ENCODE results near the gene IL6ST.

IL6ST gene

DNA sequence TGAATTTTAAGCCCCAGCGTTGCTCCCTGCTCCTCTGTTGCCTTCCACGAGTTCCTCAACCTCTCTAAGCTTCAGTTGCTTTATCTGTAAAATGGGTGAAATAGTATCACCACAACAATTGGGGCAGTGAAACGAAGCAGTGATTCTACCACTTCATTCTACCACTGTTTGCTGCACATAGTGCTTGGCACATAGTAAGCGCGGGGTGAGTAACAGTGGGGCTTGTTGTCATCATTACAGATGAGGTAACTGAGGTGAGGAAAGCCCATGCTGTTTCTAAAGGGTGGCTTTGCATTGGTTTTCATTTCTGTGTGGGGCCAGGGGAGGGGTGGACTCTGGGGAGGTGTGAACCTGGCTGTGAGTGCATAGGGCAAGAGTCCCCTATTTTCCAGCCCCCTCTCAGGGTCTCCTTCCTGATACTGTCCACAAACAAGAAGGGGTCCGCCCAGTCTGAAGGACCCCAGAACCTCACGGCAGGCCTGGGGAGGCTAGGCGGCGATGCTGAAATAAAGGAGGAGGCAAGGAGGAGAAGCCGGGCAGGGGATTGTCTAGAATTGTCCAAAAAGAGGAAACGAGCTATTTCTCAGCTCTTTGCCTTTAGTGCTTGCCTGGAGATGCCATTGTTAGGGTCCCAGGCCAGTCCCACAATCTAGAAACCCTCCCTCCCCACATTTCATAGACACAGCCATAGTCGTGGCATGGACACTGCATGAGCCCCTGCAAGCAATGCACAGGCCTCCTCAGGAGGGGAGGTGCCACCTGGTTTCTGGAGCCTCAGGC, 65.6 kb downstream of the IL6ST start (continued):
- TF ChIP-seq ZNF341 (tag by site-specific recombination; IDR thresholded peaks at IDR 0.05; ENCODE audit: low read depth) (no peak), GLIS1 (tag by site-specific recombination; IDR thresholded peaks at IDR 0.05) (no peak), ZNF416 (tag by site-specific recombination; IDR thresholded peaks at IDR 0.05) (no peak)
- TF ChIP-seq, protein P1, sequence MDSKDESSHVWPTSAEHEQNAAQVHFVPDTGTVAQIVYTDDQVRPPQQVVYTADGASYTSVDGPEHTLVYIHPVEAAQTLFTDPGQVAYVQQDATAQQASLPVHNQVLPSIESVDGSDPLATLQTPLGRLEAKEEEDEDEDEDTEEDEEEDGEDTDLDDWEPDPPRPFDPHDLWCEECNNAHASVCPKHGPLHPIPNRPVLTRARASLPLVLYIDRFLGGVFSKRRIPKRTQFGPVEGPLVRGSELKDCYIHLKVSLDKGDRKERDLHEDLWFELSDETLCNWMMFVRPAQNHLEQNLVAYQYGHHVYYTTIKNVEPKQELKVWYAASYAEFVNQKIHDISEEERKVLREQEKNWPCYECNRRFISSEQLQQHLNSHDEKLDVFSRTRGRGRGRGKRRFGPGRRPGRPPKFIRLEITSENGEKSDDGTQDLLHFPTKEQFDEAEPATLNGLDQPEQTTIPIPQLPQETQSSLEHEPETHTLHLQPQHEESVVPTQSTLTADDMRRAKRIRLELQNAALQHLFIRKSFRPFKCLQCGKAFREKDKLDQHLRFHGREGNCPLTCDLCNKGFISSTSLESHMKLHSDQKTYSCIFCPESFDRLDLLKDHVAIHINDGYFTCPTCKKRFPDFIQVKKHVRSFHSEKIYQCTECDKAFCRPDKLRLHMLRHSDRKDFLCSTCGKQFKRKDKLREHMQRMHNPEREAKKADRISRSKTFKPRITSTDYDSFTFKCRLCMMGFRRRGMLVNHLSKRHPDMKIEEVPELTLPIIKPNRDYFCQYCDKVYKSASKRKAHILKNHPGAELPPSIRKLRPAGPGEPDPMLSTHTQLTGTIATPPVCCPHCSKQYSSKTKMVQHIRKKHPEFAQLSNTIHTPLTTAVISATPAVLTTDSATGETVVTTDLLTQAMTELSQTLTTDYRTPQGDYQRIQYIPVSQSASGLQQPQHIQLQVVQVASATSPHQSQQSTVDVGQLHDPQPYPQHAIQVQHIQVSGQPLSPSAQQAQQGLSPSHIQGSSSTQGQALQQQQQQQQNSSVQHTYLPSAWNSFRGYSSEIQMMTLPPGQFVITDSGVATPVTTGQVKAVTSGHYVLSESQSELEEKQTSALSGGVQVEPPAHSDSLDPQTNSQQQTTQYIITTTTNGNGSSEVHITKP (tag by site-specific recombination; IDR thresholded peaks at IDR 0.05): no peak

DNA sequence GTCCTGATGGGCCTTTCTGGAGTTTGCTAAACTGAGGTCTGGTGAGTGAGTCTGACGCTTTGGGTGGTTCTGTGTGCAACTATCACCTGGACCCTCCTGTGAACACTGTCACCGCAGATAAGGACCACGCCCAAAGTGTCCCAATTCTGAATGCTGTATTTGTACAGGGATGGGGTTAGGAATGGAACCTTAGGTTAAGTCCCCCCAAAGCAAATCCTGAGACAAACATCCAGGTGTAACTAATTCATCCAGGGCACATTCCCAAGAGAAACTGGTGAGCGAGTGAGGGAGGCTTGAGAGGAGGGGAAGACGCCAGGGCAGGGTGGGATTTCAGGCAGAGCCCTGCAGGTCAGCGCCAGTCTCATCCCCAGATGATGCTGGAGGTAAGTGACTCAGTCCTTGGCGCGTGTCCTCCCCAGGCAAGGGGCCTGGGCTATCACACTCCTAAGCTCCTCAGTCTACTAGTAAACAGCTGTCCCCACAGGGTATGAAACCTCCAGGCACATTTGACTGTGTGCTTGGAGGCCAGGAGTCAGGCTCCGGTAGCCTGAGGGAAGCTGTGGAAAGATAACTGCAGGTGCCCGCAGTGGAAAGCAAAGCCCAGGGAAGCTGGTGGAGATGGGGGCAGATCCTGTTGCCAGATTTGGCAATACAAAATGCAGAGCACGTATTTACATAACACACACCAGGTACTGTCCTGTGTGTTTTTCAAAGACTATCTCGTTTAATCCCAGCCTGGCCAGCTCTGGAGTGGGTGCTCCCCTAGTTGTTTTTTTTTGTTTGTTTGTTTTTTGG, 66.7 kb downstream of the IL6ST start:
- no peaks in the 10 kb centered on the region for H3K9me3 ChIP-seq (ENCODE audit: control insufficient read depth, insufficient read depth, low read depth, low read length)
- H3K4me1 ChIP-seq (ENCODE audit: control insufficient read depth, insufficient read depth, low read length): no peaks in the 10 kb centered on the region
- no peaks in the 10 kb centered on the region for H3K36me3 ChIP-seq (ENCODE audit: control insufficient read depth in 2 of 2, insufficient read depth in 1 of 2, low read length in 2 of 2)
- H3K27ac ChIP-seq (ENCODE audit: extremely low read depth, low read depth, low read length): no peak overlapping the region
- TF ChIP-seq KLF9 (tag by site-specific recombination; IDR thresholded peaks at IDR 0.05; ENCODE audit: low read depth) (no peak), ZNF629 (tag by site-specific recombination; IDR thresholded peaks at IDR 0.05) (no peak), SP7 (tag by site-specific recombination; IDR thresholded peaks at IDR 0.05) (no peak), ZNF624 (tag by site-specific recombination; IDR thresholded peaks at IDR 0.05) (no peak), ZNF777 (tag by site-specific recombination; IDR thresholded peaks at IDR 0.05; ENCODE audit: borderline replicate concordance) (no peak), ZNF121 (tag by site-specific recombination; IDR thresholded peaks at IDR 0.05) (no peak), SP3 (tag by site-specific recombination; IDR thresholded peaks at IDR 0.05) (no peak), ZNF2 (tag by site-specific recombination; IDR thresholded peaks at IDR 0.05) (no peak), ZNF311 (tag by site-specific recombination; IDR thresholded peaks at IDR 0.05; ENCODE audit: borderline replicate concordance) (no peak), FEZF1 (tag by site-specific recombination; IDR thresholded peaks at IDR 0.05) (no peak), HOXA7 (CRISPR knock-in tag; IDR thresholded peaks at IDR 0.05; ENCODE audit: borderline replicate concordance) (no peak), ZBTB8A (tag by site-specific recombination; IDR thresholded peaks at IDR 0.05) (no peak), ZNF707 (tag by site-specific recombination; IDR thresholded peaks at IDR 0.05) (no peak), TRIM28 (IDR thresholded peaks at IDR 0.05; ENCODE audit: borderline replicate concordance, low read length) (no peak), ZIC2 (tag by site-specific recombination; IDR thresholded peaks at IDR 0.05) (no peak), ZNF768 (tag by site-specific recombination; IDR thresholded peaks at IDR 0.05) (no peak)
- TF ChIP-seq, protein P2, sequence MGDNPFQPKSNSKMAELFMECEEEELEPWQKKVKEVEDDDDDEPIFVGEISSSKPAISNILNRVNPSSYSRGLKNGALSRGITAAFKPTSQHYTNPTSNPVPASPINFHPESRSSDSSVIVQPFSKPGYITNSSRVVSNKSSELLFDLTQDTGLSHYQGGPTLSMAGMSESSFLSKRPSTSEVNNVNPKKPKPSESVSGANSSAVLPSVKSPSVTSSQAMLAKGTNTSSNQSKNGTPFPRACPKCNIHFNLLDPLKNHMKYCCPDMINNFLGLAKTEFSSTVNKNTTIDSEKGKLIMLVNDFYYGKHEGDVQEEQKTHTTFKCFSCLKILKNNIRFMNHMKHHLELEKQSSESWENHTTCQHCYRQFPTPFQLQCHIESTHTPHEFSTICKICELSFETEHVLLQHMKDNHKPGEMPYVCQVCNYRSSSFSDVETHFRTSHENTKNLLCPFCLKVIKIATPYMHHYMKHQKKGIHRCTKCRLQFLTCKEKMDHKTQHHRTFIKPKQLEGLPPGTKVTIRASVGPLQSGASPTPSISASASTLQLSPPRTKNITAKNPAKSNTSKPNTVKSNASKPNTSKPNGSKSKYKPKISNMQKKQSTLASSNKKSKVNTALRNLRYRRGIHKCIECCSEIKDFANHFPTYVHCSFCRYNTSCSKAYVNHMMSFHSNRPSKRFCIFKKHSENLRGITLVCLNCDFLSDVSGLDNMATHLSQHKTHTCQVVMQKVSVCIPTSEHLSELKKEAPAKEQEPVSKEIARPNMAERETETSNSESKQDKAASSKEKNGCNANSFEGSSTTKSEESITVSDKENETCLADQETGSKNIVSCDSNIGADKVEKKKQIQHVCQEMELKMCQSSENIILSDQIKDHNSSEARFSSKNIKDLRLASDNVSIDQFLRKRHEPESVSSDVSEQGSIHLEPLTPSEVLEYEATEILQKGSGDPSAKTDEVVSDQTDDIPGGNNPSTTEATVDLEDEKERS (tag by site-specific recombination; IDR thresholded peaks at IDR 0.05): no peak
- TF ChIP-seq, protein P3, sequence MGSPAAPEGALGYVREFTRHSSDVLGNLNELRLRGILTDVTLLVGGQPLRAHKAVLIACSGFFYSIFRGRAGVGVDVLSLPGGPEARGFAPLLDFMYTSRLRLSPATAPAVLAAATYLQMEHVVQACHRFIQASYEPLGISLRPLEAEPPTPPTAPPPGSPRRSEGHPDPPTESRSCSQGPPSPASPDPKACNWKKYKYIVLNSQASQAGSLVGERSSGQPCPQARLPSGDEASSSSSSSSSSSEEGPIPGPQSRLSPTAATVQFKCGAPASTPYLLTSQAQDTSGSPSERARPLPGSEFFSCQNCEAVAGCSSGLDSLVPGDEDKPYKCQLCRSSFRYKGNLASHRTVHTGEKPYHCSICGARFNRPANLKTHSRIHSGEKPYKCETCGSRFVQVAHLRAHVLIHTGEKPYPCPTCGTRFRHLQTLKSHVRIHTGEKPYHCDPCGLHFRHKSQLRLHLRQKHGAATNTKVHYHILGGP (tag by site-specific recombination; IDR thresholded peaks at IDR 0.05): no peak
- CTCF ChIA-PET: no interaction called here
- no peak overlapping the region for H3K4me3 ChIP-seq (ENCODE audit: low read depth, low read length)
- POLR2A ChIA-PET: interaction anchor here (0.5 kb wide), 1 partner anchor 208 kb away, joined by 3 read pairs; no protein-coding TSS in a partner anchor

Data from HEK293 (cell line).